ENCODE data around the gene SGTB. TPM values are rescaled to one million over a fixed set of nuclear protein-coding genes. Genes with fewer than 3 reads are reported as not detected.
A peak's percentile ranks its signal among the peaks of the same experiment; 100 is the strongest.

SGTB gene
- total and polyA plus RNA-seq, 2 experiments from 2014 or later, result 8.0 to 12.5 TPM

DNA sequence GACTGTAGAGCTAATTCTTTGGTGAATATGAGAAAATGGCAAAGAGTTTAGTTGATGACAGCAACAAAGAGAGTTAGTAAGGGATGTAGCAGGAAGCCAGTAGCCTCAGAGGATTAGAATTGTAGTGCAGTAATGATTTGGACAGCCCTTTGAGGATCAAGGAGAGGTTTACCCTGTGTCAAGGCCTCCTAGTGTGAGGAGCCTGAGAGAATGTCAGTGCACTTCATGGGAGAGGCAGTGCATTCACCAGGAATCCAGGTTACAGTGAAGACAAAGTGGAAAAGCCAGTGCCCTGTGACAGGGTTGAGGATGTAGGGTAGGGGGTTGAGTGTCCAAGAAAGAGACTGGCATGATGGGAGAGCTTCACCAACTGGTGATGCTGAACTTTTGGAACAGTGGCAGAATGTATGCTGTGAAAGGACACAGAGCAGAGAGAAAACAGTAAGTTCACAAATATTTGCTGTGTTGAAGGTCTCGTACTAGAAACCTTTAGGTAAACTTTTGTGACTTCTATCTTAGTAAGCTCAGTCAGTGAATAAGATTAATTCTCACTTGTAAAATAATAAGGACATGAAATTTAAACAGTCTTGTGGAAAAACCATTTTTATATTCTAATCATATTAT is 27.4 kb upstream of the SGTB start (continued):
- TF ChIP-seq, protein P1, sequence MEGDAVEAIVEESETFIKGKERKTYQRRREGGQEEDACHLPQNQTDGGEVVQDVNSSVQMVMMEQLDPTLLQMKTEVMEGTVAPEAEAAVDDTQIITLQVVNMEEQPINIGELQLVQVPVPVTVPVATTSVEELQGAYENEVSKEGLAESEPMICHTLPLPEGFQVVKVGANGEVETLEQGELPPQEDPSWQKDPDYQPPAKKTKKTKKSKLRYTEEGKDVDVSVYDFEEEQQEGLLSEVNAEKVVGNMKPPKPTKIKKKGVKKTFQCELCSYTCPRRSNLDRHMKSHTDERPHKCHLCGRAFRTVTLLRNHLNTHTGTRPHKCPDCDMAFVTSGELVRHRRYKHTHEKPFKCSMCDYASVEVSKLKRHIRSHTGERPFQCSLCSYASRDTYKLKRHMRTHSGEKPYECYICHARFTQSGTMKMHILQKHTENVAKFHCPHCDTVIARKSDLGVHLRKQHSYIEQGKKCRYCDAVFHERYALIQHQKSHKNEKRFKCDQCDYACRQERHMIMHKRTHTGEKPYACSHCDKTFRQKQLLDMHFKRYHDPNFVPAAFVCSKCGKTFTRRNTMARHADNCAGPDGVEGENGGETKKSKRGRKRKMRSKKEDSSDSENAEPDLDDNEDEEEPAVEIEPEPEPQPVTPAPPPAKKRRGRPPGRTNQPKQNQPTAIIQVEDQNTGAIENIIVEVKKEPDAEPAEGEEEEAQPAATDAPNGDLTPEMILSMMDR (conservative IDR thresholded peaks at IDR 0.05; ENCODE audit: low read depth in 2 of 2), result no peak
- no peak for TF ChIP-seq STAT1 (IDR thresholded peaks at IDR 0.05; ENCODE audit: unreplicated experiment)
- TF ChIP-seq, protein P2, sequence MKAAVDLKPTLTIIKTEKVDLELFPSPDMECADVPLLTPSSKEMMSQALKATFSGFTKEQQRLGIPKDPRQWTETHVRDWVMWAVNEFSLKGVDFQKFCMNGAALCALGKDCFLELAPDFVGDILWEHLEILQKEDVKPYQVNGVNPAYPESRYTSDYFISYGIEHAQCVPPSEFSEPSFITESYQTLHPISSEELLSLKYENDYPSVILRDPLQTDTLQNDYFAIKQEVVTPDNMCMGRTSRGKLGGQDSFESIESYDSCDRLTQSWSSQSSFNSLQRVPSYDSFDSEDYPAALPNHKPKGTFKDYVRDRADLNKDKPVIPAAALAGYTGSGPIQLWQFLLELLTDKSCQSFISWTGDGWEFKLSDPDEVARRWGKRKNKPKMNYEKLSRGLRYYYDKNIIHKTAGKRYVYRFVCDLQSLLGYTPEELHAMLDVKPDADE (IDR thresholded peaks at IDR 0.05), result no peak

DNA sequence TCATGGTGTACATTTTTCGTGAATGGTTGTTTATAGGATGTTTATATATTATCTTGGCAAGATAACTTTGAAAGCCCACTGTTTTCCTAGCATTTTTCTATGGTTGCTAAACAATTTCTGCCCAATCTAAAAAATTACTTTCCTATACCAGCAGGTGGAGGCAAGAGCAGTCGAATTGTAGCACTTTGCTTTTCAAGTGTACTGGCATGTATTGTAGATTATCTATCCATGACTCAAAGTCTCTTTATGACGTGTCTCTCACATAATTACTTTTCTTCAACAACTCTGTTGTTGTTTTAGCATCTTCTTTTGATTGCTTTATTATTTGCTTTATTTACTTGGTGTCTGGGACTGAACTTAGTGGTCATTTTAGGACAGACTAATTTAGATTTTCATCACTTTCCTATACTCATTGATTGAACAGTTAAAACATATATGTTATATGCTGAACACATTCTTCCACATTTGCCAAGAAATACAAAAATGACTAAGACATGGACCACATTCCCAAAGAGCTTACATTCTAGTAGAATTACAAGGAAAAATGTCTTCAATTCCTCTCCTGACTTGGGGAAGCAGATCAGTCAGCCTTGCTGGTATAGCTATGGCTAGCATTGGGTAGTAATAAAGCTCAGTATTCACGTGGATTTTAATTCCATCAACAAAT is 20.8 kb upstream of the SGTB start:
- no peak overlapping the region for H3K4me2 ChIP-seq
- no peak overlapping the region for H2AFZ ChIP-seq
- no peaks in the 10 kb centered on the region for H3K4me1 Mint-ChIP-seq
- H3K4me1 ChIP-seq (ENCODE audit: insufficient read depth), result no peaks in the 10 kb centered on the region
- no peaks in the 10 kb centered on the region for H3K9me2 ChIP-seq (ENCODE audit: insufficient read depth)
- H3K4me3 Mint-ChIP-seq, result no peak overlapping the region
- H3K36me3 Mint-ChIP-seq (ENCODE audit: low read depth), result peaks cover 25% of the 10 kb centered on the region
- H3K27ac Mint-ChIP-seq, result no peak overlapping the region
- no peaks in the 10 kb centered on the region for H3K9me3 Mint-ChIP-seq
- H4K20me1 ChIP-seq (replicated peaks; ENCODE audit: insufficient read depth), result peaks cover 39% of the 10 kb centered on the region
- no peak overlapping the region for H3K27ac ChIP-seq (ENCODE audit: low read depth)
- no peaks in the 10 kb centered on the region for H3K27me3 Mint-ChIP-seq (ENCODE audit: insufficient read depth, low read depth, poor library complexity)
- peaks cover 4% of the 10 kb centered on the region; the same call in 1 of the 2 replicates for H3K36me3 ChIP-seq (ENCODE audit: insufficient read depth)
- no peak overlapping the region for H3K4me3 ChIP-seq
- no peaks in the 10 kb centered on the region for H3F3A ChIP-seq (replicated peaks; ENCODE audit: low read depth)
- no peaks in the 10 kb centered on the region for H3K27me3 ChIP-seq (ENCODE audit: insufficient read depth)
- H3K79me2 ChIP-seq (replicated peaks; ENCODE audit: insufficient read depth), result peaks cover 99% of the 10 kb centered on the region
- DNase-seq (ENCODE audit: low spot score) (peak; percentile 44), ATAC-seq (no peak)
- TF ChIP-seq, protein P3, sequence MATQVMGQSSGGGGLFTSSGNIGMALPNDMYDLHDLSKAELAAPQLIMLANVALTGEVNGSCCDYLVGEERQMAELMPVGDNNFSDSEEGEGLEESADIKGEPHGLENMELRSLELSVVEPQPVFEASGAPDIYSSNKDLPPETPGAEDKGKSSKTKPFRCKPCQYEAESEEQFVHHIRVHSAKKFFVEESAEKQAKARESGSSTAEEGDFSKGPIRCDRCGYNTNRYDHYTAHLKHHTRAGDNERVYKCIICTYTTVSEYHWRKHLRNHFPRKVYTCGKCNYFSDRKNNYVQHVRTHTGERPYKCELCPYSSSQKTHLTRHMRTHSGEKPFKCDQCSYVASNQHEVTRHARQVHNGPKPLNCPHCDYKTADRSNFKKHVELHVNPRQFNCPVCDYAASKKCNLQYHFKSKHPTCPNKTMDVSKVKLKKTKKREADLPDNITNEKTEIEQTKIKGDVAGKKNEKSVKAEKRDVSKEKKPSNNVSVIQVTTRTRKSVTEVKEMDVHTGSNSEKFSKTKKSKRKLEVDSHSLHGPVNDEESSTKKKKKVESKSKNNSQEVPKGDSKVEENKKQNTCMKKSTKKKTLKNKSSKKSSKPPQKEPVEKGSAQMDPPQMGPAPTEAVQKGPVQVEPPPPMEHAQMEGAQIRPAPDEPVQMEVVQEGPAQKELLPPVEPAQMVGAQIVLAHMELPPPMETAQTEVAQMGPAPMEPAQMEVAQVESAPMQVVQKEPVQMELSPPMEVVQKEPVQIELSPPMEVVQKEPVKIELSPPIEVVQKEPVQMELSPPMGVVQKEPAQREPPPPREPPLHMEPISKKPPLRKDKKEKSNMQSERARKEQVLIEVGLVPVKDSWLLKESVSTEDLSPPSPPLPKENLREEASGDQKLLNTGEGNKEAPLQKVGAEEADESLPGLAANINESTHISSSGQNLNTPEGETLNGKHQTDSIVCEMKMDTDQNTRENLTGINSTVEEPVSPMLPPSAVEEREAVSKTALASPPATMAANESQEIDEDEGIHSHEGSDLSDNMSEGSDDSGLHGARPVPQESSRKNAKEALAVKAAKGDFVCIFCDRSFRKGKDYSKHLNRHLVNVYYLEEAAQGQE (IDR thresholded peaks at IDR 0.05; ENCODE audit: unreplicated experiment), result no peak
- TF ChIP-seq, protein P1 (conservative IDR thresholded peaks at IDR 0.05; ENCODE audit: low read depth in 2 of 2), result peak; percentile 50 to 62
- TF ChIP-seq JUNB (IDR thresholded peaks at IDR 0.05; ENCODE audit: unreplicated experiment), result no peak
- no peak for TF ChIP-seq ZNF114 (CRISPR knock-in tag; IDR thresholded peaks at IDR 0.05)
- no peak for TF ChIP-seq STAT1 (IDR thresholded peaks at IDR 0.05; ENCODE audit: unreplicated experiment)

Measured in GM23338 (cell line).